GM21717 (cell line): ENCODE measurements around the gene NECTIN4.
"Not testable (repeated sequence)": the region's sequence is repeated elsewhere in the genome, so short reads cannot be mapped to it uniquely, and the experiment has no call there.

Experiments used
- ATAC-seq: cut with Tn5 transposase; IDR thresholded peaks from one replicate; pipeline ENCODE4 v1.9.1; 2021; ENCODE audit warnings: mild to moderate bottlenecking, moderate library complexity; ENCODE audit not compliant: unreplicated experiment

The NECTIN4 gene

GRCh38 chr1:161089251-161089924, at the start of gene NECTIN4:
NECTIN4 (minus strand) TSS chr1:161089558; CDS start chr1:161089296, 262 bp downstream.
- no peak for ATAC-seq

- ATAC-seq: no peak
These were observed 49.1 kb upstream of the NECTIN4 start for GRCh38 chr1:161138431-161138830.

- ATAC-seq: no peak
These were observed 48.5 kb upstream of the NECTIN4 start for GRCh38 chr1:161137881-161138280.

- no peak for ATAC-seq
These were observed 43.9 kb upstream of the NECTIN4 start for GRCh38 chr1:161133220-161133740.

- ATAC-seq: peak; percentile 89
These were observed 43.3 kb upstream of the NECTIN4 start, which contains the start of gene DEDD for GRCh38 chr1:161132410-161133219. DEDD (minus strand) TSS chr1:161132667; CDS start chr1:161124462, 8,205 bp downstream.

- ATAC-seq: no peak
These were observed 42.4 kb upstream of the NECTIN4 start for GRCh38 chr1:161131523-161132409.

- ATAC-seq: no peak
These were observed 40.9 kb upstream of the NECTIN4 start for GRCh38 chr1:161130266-161130665.

- no peak for ATAC-seq
These were observed 39.4 kb upstream of the NECTIN4 start for GRCh38 chr1:161128591-161129420.

GRCh38 chr1:161127649-161128048, 38.3 kb upstream of the NECTIN4 start:
- no peak for ATAC-seq

- no peak for ATAC-seq
These were observed 33.6 kb upstream of the NECTIN4 start for GRCh38 chr1:161122967-161123366.

- ATAC-seq: no peak
These were observed 32.5 kb upstream of the NECTIN4 start for GRCh38 chr1:161121834-161122233.

GRCh38 chr1:161121042-161121650, 31.8 kb upstream of the NECTIN4 start:
- no peak for ATAC-seq

GRCh38 chr1:161119092-161119903, 29.9 kb upstream of the NECTIN4 start:
- ATAC-seq: no peak

GRCh38 chr1:161117759-161118581, 28.6 kb upstream of the NECTIN4 start, which contains the start of the genes NIT1 and PFDN2:
NIT1 (plus strand) TSS chr1:161118105; CDS start chr1:161118177, 72 bp downstream.
PFDN2 (minus strand) TSS chr1:161118037; CDS start chr1:161118026, 11 bp downstream.
- peak; percentile 79 for ATAC-seq

- ATAC-seq: not testable (repeated sequence)
These were observed 26.6 kb upstream of the NECTIN4 start for GRCh38 chr1:161115961-161116360.

- no peak for ATAC-seq
These were observed 25.9 kb upstream of the NECTIN4 start for GRCh38 chr1:161115132-161115711.

GRCh38 chr1:161114556-161114955, 25.2 kb upstream of the NECTIN4 start:
- ATAC-seq: no peak
